Activated CD8-positive, alpha-beta memory T cell treated with anti-CD3 and anti-CD28 coated beads, Interleukin-2, amount 50 U/mL, for 4 hours (primary cell): ENCODE results near the gene RDH14.

Source experiments
- DNase-seq: peaks from one replicate; pipeline ENCODE4 v3.0.0-alpha.2; 2020

The RDH14 gene

GRCh38 chr2:18519914-18520450 is 40.5 kb downstream of the RDH14 start:
- DNase-seq = no peak

GRCh38 chr2:18518116-18519111 is 42.0 kb downstream of the RDH14 start:
- no peak for DNase-seq

GRCh38 chr2:18517386-18517785 is 43.1 kb downstream of the RDH14 start:
- no peak for DNase-seq

GRCh38 chr2:18516112-18516511 is 44.3 kb downstream of the RDH14 start:
- DNase-seq = no peak

- DNase-seq = no peak
These were observed 45.7 kb downstream of the RDH14 start for GRCh38 chr2:18514526-18515461.

- DNase-seq = no peak
These were observed 49.7 kb downstream of the RDH14 start for GRCh38 chr2:18510775-18511174.

GRCh38 chr2:18506883-18507509 is 53.5 kb downstream of the RDH14 start:
- no peak for DNase-seq

- no peak for DNase-seq
These were observed 54.6 kb downstream of the RDH14 start for GRCh38 chr2:18505703-18506341.
